Caco-2 (cell line): ENCODE measurements around the gene GTF2E1. TPM values are rescaled to one million over a fixed set of nuclear protein-coding genes. Genes with fewer than 3 reads are reported as not detected.

Experiments used
- BruUV-seq: library from RNA; stranded (reverse); fragments of 400-500 nt; replicated peaks from 2 replicates; lab custom pipeline; 2021; lab: Mats Ljungman, UMichigan
- CTCF ChIA-PET: fragments of 300-600 bp; sonication (Branson Sonifier 250); formaldehyde crosslinking; loops from one replicate; lab custom pipeline; 2022; ENCODE audit warnings: antibody characterized with exemption; lab: Charles Lee
- POLR2A ChIA-PET: fragments of 300-600 bp; sonication (Branson Sonifier 250); formaldehyde crosslinking; loops from one replicate; lab custom pipeline; 2022; ENCODE audit warnings: antibody characterized with exemption; lab: Charles Lee
- DNase-seq, 2 experiments: peaks; one replicate each; pipeline versions ENCODE4 v3.0.0 to v3.0.0-alpha.2; 2020 to 2022
- H3K27me3 ChIP-seq: replicated peaks from 2 replicates; pipeline ENCODE4 v1.6.0; 2011; ENCODE audit warnings: low read length; ENCODE audit not compliant: control insufficient read depth, insufficient read depth
- H3K36me3 ChIP-seq: 2 replicates; pipeline ENCODE4 v1.5.1; 2011; ENCODE audit warnings: low read length; ENCODE audit not compliant: control insufficient read depth, insufficient read depth
- H3K4me1 ChIP-seq: fragments of 250-450 bp; sonication (Bioruptor Pico); 2 replicates; pipeline ENCODE4 v1.5.1; 2020; ENCODE audit warnings: mild to moderate bottlenecking
- H3K4me3 ChIP-seq: 2 replicates; pipeline ENCODE4 v1.5.1; 2011; ENCODE audit warnings: low read depth, mild to moderate bottlenecking, control low read depth, low read length
- H3K9me3 ChIP-seq: fragments of 250-450 bp; sonication (Bioruptor Pico); 2 replicates; pipeline ENCODE4 v1.5.1; 2020; ENCODE audit warnings: mild to moderate bottlenecking, moderate library complexity
- H3K27ac Mint-ChIP-seq: one replicate; pipeline ENCODE4 v1.8.0; 2022; ENCODE audit warnings: mixed read lengths; ENCODE audit not compliant: unreplicated experiment
- H3K27me3 Mint-ChIP-seq: one replicate; pipeline ENCODE4 v1.8.0; 2022; ENCODE audit warnings: mixed read lengths; ENCODE audit not compliant: insufficient read depth, unreplicated experiment
- H3K36me3 Mint-ChIP-seq: one replicate; pipeline ENCODE4 v1.8.0; 2022; ENCODE audit warnings: mild to moderate bottlenecking, mixed read lengths; ENCODE audit not compliant: insufficient read depth, unreplicated experiment
- H3K4me1 Mint-ChIP-seq: one replicate; pipeline ENCODE4 v1.8.0; 2022; ENCODE audit warnings: low read depth, mixed read lengths; ENCODE audit not compliant: unreplicated experiment
- H3K4me3 Mint-ChIP-seq: one replicate; pipeline ENCODE4 v1.8.0; 2022; ENCODE audit warnings: mild to moderate bottlenecking, moderate library complexity, mixed read lengths; ENCODE audit not compliant: unreplicated experiment
- H3K9me3 Mint-ChIP-seq: one replicate; pipeline ENCODE4 v1.8.0; 2022; ENCODE audit warnings: mixed read lengths; ENCODE audit not compliant: unreplicated experiment
- intact Hi-C: fragments of 100-400 bp; cut with micrococcal nuclease; formaldehyde crosslinking; loops from one replicate; pipeline ENCODE4 v1.10.0; 2022; ENCODE audit not compliant: unreplicated experiment
- total RNA-seq: library from RNA; stranded (reverse); gene quantifications from 2 replicates; pipeline ENCODE4 v1.2.3, GENCODE V29; 2022
- TF ChIP-seq, protein P1 (sequence below), 2 experiments: fragments of 200-600 bp in 1 of 2; IDR thresholded peaks; 1 replicate in 1 of 2; 2 replicates in 1 of 2; pipeline versions ENCODE4 v1.5.1 to v1.8.0; 2011 to 2022; ENCODE audit warnings: antibody characterized with exemption in 1 of 2, control low read depth in 1 of 2, inconsistent platforms in 1 of 2, low read depth in 1 of 2, low read length in 1 of 2, mild to moderate bottlenecking in 1 of 2, moderate library complexity in 1 of 2; ENCODE audit not compliant: insufficient read depth in 1 of 2, severe bottlenecking in 1 of 2, unreplicated experiment in 1 of 2

The GTF2E1 gene
- total RNA-seq, 1 experiment from 2014 or later, result 30.6 TPM

GRCh38 chr3:120741320-120741719 is 1.2 kb upstream of the GTF2E1 start:
- POLR2A ChIA-PET, result interaction anchor here (1.8 to 1.9 kb wide), 2 partner anchors 59 to 145 kb away, joined by 10 to 17 read pairs; partner anchors contain the start of genes HGD and NDUFB4
- peaks cover 12% of the 10 kb centered on the region for H3K36me3 Mint-ChIP-seq
- Histone ChIP-seq H3K4me3 (peak overlapping the region; percentile 68), H3K27me3 (no peaks in the 10 kb centered on the region), H3K9me3 (no peaks in the 10 kb centered on the region), H3K36me3 (peaks cover 2% of the 10 kb centered on the region), H3K4me1 (0 out of 2 replicates have a peak, but pooled peaks cover 5% of the 10 kb centered on the region)
- peak overlapping the region; percentile 99 for H3K27ac Mint-ChIP-seq
- no peaks in the 10 kb centered on the region for H3K27me3 Mint-ChIP-seq
- TF ChIP-seq, protein P1, sequence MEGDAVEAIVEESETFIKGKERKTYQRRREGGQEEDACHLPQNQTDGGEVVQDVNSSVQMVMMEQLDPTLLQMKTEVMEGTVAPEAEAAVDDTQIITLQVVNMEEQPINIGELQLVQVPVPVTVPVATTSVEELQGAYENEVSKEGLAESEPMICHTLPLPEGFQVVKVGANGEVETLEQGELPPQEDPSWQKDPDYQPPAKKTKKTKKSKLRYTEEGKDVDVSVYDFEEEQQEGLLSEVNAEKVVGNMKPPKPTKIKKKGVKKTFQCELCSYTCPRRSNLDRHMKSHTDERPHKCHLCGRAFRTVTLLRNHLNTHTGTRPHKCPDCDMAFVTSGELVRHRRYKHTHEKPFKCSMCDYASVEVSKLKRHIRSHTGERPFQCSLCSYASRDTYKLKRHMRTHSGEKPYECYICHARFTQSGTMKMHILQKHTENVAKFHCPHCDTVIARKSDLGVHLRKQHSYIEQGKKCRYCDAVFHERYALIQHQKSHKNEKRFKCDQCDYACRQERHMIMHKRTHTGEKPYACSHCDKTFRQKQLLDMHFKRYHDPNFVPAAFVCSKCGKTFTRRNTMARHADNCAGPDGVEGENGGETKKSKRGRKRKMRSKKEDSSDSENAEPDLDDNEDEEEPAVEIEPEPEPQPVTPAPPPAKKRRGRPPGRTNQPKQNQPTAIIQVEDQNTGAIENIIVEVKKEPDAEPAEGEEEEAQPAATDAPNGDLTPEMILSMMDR (IDR thresholded peaks at IDR 0.05; ENCODE audit: insufficient read depth in 1 of 2, low read depth in 1 of 2, low read length in 1 of 2, severe bottlenecking in 1 of 2, unreplicated experiment in 1 of 2), result no peak
- CTCF ChIA-PET, result no interaction called here
- no peak for DNase-seq
- intact Hi-C loops, result loop anchor here (5.0 kb wide), 1 partner anchor 56 kb away; no protein-coding TSS in a partner anchor
- BruUV-seq, result no TSS peak
- peak overlapping the region; percentile 88 for H3K4me3 Mint-ChIP-seq
- H3K9me3 Mint-ChIP-seq, result peaks cover 13% of the 10 kb centered on the region
- peaks cover 24% of the 10 kb centered on the region for H3K4me1 Mint-ChIP-seq

DNA sequence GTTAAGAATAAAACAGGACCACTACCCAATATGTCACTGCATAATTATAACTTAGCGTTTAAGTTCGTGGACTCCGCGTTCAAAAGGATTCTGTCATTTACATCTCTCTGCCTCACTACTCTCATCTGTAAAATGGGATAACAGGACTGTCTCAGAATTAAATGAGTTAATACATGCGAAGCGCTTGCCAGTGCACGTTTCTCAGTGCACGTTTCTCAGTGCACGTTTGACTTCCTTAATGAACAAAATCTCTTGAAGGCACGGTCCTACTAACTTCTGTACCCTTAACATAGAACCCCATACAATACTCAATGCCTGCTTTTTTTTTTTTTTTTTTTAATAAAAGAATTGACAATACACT is 727 bp upstream of the GTF2E1 start:
- Mint-ChIP-seq H3K27me3 (no peaks in the 10 kb centered on the region), H3K4me1 (peaks cover 24% of the 10 kb centered on the region), H3K36me3 (peaks cover 12% of the 10 kb centered on the region), H3K9me3 (peaks cover 8% of the 10 kb centered on the region), H3K27ac (peak overlapping the region; percentile 99), H3K4me3 (peak overlapping the region; percentile 88)
- CTCF ChIA-PET, result no interaction called here
- intact Hi-C loops, result loop anchor here (1.0 to 5.0 kb wide), 4 partner anchors 55 to 181 kb away; partner anchors contain the start of genes HGD and NDUFB4
- Histone ChIP-seq H3K27me3 (no peaks in the 10 kb centered on the region), H3K36me3 (peaks cover 2% of the 10 kb centered on the region), H3K4me3 (peak overlapping the region; percentile 68), H3K9me3 (no peaks in the 10 kb centered on the region), H3K4me1 (0 out of 2 replicates have a peak, but pooled peaks cover 5% of the 10 kb centered on the region)
- POLR2A ChIA-PET, result interaction anchor here (0.6 to 1.9 kb wide), 4 partner anchors 12 to 145 kb away, joined by 3 to 17 read pairs (median 8); partner anchors contain the start of genes HGD and NDUFB4
- no TSS peak for BruUV-seq
- DNase-seq, result no peak
- TF ChIP-seq, protein P1 (IDR thresholded peaks at IDR 0.05; ENCODE audit: insufficient read depth in 1 of 2, low read depth in 1 of 2, low read length in 1 of 2, severe bottlenecking in 1 of 2, unreplicated experiment in 1 of 2), result no peak

DNA sequence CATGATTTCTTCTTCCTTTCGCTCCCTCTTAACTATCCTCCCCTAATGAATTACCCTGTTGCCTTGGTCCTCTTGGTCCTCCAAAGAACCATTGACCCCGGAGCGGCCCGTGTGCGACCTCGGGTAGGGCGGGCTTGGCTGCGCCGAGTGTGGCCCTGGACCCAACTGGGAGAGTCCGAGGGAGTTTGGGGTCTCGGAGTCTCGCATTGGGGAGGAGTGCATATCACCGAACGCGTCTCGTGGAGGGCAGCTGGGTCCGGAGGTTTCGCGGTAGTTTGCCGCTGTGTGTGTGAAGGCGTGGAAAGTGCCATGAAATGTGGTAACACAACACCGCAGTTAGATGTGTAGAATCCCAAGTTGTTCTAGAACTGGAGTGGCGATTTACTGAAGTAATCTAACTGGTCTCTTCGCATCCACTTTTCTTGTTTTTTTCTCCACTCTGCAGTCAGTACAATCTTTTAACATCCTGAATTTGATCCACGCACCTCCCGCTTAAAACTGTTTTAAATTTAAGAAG is 363 bp downstream of the GTF2E1 start:
- Histone ChIP-seq H3K4me1 (0 out of 2 replicates have a peak, but pooled peaks cover 5% of the 10 kb centered on the region), H3K27me3 (no peaks in the 10 kb centered on the region), H3K4me3 (peak overlapping the region; percentile 81), H3K36me3 (peaks cover 1% of the 10 kb centered on the region), H3K9me3 (no peaks in the 10 kb centered on the region)
- no peak for DNase-seq
- Mint-ChIP-seq H3K9me3 (no peaks in the 10 kb centered on the region), H3K27me3 (no peaks in the 10 kb centered on the region), H3K27ac (peak overlapping the region; percentile 99), H3K4me1 (peaks cover 24% of the 10 kb centered on the region), H3K4me3 (peak overlapping the region; percentile 88), H3K36me3 (peaks cover 12% of the 10 kb centered on the region)
- BruUV-seq, result TSS peak; percentile 80
- ChIA-PET POLR2A (interaction anchor here (1.1 to 1.9 kb wide), 3 partner anchors 61 to 146 kb away, joined by 5 to 17 read pairs (median 10); partner anchors contain the start of genes HGD and NDUFB4), CTCF (interaction anchor here (0.6 kb wide), 1 partner anchor 9 kb away, joined by 3 read pairs; no protein-coding TSS in a partner anchor)
- TF ChIP-seq, protein P1 (IDR thresholded peaks at IDR 0.05; ENCODE audit: insufficient read depth in 1 of 2, low read depth in 1 of 2, low read length in 1 of 2, severe bottlenecking in 1 of 2, unreplicated experiment in 1 of 2), result no peak
- intact Hi-C loops, result loop anchor here (1.0 to 5.0 kb wide), 4 partner anchors 54 to 182 kb away; partner anchors contain the start of genes HGD and NDUFB4
